Posterior vena cava (tissue), 2 donors: ENCODE results near the gene NSUN4. TPM values are rescaled to one million over a fixed set of nuclear protein-coding genes. Genes with fewer than 3 reads are reported as not detected.
"Not testable (repeated sequence)": the region's sequence is repeated elsewhere in the genome, so short reads cannot be mapped to it uniquely, and the experiment has no call there.

Experiments
- DNase-seq: peaks from one replicate; pipeline ENCODE4 v3.0.0-alpha.2; 2020; ENCODE audit warnings: low spot score
- intact Hi-C, 2 donors: fragments of 100-400 bp; cut with DNase I; formaldehyde crosslinking; loops; one replicate each; pipeline versions ENCODE4 v1.14.1 to v1.14.2; 2022 to 2023
- total RNA-seq, 2 donors: library from RNA; stranded (reverse); fragmentation: NEBNext Ultra II Directional; extraction: Animal tissue kit (Norgen Biotek cat#: 25700); gene quantifications; one replicate each; pipeline ENCODE4 v1.2.1, GENCODE V29; 2021
- donor health status: DM: yes; HTN: yes; CAD: no.
- donor health status: DM: yes; HTN: yes; CAD: no.

NSUN4 gene
- total RNA-seq, 2 donors from 2014 or later = 17.3 to 18.9 TPM

DNA sequence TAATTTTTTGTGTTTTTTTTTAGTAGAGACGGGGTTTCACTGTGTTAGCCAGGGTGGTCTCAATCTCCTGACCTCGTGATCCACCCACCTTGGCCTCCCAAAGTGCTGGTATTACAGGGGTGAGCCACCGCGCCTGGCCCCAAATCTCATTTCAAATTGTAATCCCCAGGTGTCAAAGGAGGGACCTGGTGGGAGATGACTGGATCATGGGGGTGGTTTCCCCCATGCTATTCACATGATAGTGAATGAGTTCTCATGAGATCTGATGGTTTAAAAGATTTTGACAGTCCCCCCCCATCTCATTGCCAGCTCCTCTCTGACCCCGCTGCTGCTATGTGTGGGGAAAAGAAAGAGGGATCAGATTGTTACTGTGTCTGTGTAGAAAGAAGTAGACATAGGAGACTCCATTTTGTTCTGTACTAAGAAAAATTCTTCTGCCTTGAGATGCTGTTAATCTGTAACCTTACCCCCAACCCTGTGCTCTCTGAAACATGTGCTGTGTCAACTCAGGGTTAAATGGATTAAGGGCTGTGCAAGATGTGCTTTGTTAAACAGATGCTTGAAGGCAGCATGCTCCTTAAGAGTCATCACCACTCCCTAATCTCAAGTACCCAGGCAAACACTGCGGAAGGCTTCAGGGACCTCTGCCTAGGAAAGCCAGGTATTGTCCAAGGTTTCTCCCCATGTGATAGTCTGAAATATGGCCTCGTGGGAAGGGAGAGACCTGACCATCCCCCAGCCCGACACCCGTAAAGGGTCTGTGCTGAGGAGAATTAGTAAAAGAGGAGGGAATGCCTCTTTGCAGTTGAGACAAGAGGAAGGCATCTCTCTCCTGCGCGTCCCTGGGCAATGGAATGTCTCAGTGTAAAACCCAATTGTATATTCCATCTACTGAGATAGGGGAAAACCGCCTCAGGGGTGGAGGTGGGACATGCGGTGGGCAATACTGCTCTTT is 20.4 kb upstream of the NSUN4 start:
- DNase-seq, intact Hi-C loops: not testable (repeated sequence)

GRCh38 chr1:46322191-46322590 is 18.4 kb upstream of the NSUN4 start:
- intact Hi-C loops, DNase-seq: not testable (repeated sequence)

GRCh38 chr1:46325285-46326076 is 15.1 kb upstream of the NSUN4 start:
- intact Hi-C loops, DNase-seq: not testable (repeated sequence)

DNA sequence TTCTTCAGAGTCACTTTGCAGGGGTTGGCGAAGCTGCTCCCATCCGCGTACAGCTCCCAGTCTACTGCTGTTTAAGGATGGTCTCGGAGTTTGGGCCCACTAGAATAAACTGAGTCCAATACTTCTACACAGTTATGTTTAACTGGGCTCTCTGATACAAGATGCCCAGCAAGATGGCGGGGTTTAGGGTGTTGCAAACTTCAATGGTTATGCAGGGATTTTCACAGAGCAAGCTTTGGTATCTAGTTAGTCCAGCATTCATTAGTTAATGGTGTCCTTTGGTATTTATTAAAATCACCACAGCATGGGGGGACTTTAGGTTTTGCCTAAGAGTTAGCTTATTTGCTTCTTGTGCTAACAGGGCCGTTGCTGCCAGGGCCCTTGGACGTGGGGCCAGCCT is 12.4 kb upstream of the NSUN4 start:
- intact Hi-C loops, DNase-seq: not testable (repeated sequence)

- intact Hi-C loops, DNase-seq: not testable (repeated sequence)
Observed at GRCh38 chr1:46329807-46330206, 10.8 kb upstream of the NSUN4 start.

DNA sequence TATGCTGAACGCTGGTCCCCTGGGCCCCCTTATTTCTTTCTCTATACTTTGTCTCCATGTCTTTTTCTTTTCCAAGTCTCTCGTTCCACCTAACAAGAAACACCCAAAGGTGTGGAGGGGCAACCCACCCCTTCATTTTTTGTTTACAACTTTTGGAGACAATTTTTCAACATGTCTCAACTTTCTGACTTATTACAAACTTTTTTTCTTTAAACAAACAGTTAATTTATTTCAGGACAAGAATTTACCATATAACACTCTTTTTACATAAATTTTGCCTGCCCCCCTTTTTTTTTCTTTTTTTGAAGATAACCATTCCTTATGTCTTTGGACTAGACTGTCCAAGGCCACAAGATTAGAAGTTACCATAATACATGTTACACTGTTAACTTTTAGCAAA is 10.2 kb upstream of the NSUN4 start:
- intact Hi-C loops, DNase-seq: not testable (repeated sequence)

GRCh38 chr1:46331786-46332540 is 8.6 kb upstream of the NSUN4 start:
- peak; percentile 28 for DNase-seq
- intact Hi-C loops = not testable (repeated sequence)

GRCh38 chr1:46333300-46334029 is 7.1 kb upstream of the NSUN4 start:
- intact Hi-C loops = no loop called here
- DNase-seq = no peak

- DNase-seq = no peak
- intact Hi-C loops = no loop called here
Observed at GRCh38 chr1:46334030-46334384, 6.6 kb upstream of the NSUN4 start.

GRCh38 chr1:46335081-46335480 is 5.5 kb upstream of the NSUN4 start:
- intact Hi-C loops = no loop called here
- no peak for DNase-seq

GRCh38 chr1:46337409-46337808 is 3.2 kb upstream of the NSUN4 start:
- intact Hi-C loops = not testable (repeated sequence)

DNA sequence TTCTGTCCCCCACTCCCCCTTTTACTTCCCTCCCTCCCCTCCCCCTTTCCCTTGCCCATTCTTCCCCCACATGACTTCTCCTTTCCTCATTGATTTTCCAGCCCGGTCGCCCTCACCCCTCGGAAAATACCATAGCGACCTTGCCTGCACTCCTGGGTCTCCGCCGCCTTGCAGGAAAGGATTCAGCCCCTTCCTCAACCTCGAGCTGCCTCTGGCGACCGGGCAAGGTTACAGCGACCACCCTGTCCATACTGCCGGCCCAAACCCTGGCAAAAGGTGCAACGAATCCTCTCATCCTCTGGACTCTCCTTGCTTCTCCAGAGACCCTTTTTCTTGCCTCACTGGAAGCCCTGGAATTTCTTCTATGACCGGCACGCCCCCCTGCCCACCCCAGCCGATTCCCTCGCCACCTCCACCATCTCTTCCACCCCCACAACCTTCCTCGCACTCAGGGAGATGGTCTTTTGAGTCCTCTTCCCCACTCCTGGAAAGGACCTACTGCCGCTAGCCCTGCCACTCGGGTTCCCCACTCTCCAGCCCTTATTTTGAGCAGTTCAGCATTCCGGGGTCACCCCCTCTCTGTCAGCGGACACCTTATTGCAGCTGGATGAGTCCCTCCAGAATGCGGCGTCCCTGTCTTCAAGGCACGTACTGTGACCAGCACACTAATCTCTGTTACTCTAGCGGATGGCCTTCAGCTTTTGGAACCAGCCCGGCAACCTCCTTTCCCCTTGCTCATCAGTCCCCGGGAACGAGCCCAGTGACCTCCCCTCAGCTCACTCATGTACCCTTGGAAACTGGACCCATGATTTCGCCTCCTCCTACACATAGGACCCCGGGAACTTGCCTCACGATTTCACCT is 846 bp downstream of the NSUN4 start:
- intact Hi-C loops = loop anchor here in 1 of 2 donors (5.0 kb wide), 1 partner anchor 39 kb away; the partner anchor contains the start of genes LRRC41 and UQCRH
- no peak for DNase-seq

More at GRCh38 chr1:46337409-46337808, 3.2 kb upstream of the NSUN4 start:
- not testable (repeated sequence) for DNase-seq

GRCh38 chr1:46342084-46342656 is 1.6 kb downstream of the NSUN4 start:
- intact Hi-C loops = loop anchor here in 1 of 2 donors (5.0 kb wide), 1 partner anchor 40 kb away; the partner anchor contains the start of genes LRRC41 and UQCRH
- DNase-seq = no peak

- intact Hi-C loops = loop anchor here in 1 of 2 donors (5.0 kb wide), 1 partner anchor 41 kb away; the partner anchor contains the start of genes LRRC41 and UQCRH
- no peak for DNase-seq
Observed at GRCh38 chr1:46342677-46343350, 2.2 kb downstream of the NSUN4 start.

DNA sequence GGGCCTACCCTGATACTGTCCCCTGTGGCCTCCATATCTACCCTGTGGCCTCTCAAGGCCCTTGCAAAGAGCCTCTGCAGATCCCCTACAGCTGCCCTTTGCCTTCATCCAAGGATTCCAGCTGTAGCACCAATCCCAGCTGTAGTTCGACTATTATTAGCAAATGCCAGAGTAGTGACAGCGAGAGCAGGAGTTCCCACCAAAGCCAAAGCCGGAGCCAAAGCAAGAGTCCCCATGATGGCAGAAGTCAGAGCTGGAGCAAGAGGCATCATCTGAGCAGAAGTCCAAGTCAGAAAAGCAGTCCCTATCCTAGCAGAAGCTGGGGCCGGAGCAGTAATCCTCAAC is 2.7 kb downstream of the NSUN4 start:
- intact Hi-C loops = loop anchor here in 1 of 2 donors (5.0 kb wide), 1 partner anchor 41 kb away; the partner anchor contains the start of genes LRRC41 and UQCRH
- DNase-seq = no peak

- DNase-seq = no peak
- intact Hi-C loops = loop anchor here in 1 of 2 donors (5.0 kb wide), 1 partner anchor 41 kb away; the partner anchor contains the start of genes LRRC41 and UQCRH
Observed at GRCh38 chr1:46343705-46344104, 3.1 kb downstream of the NSUN4 start.
